NCI-H82 treated with DMSO at 0.1 percent for 48 hours (cell line): ENCODE measurements around the gene MARCHF9.

Experiments
- DNase-seq: peaks from one replicate; lab custom pipeline; 2025; ENCODE audit not compliant: unreplicated experiment; lab: John Stamatoyannopoulos, UW

Gene MARCHF9

DNA sequence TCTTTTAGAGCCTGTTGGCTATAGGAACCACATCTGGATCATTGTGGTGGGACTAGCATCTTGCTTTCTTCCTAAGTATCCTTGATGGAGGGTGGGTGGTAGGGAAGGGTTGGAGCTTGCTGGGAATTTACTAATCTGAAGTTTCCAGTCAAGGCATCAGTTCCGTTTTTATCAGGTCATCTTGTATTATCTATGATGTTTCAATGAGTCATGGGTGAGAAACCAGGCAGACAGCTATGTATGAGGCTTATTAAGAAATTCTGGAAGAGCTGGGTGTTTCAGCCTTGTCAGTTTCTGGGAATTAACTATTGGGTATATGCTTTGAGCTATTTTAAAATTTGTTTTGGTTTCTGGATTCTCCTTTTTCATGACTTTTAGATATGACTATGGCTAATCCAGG is 39.0 kb downstream of the MARCHF9 start:
- DNase-seq, result no peak

DNA sequence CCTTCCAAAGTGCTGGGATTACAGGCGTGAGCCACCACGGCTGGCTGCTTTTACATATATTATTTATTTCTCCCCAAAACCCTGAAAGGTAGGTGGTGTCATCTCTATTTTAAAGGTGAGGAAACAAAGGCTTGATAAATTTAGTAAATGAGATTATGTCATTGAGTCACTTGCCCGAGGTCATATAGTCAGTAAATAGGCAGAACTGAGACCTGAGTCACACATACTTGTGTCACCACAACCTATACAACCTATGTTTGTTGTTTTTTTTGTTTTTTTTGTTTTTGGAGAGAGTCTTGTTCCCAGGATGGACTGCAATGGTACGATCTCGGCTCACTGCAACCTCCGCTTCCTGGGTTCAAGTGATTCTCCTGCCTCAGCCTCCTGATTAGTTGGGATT is 40.5 kb downstream of the MARCHF9 start:
- DNase-seq, result no peak

DNA sequence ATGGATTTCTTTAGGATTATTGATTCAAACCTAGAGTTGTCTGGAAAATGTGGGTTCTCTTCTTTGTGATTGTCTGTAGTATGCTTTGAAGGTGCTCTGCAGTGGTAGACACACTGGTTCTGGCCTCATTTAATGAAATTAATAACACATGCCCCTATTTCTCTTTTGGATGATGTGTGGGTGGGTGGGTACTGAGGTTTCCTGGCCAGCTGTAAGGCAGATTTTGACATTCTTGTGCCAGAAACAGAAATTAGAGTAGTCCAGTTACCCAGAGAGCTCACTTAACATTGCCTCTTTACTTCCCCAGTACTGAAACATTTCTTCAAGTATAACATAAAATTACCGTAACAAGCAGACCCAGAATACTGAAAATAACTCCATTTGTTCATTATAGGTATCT is 42.1 kb downstream of the MARCHF9 start:
- no peak for DNase-seq

DNA sequence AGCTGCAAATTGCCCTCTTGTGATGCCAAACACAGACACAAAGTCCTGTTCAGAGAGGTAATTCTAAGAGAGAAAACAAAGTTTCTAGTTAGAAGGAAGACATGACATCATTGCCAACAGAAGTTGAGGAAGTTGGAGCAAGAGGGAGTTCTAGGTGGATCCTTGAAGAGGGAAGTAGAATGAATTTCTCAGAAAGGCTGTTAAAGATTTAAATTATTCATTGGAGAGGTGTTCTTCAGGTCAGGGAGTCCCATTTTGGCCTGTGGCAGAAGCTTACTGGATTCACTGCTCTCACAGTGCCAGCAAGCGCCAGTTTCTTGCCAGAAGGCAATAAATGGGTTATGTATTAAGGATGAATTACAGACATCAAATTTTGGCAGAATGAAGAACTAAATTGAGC is 43.0 kb downstream of the MARCHF9 start:
- DNase-seq, result no peak

DNA sequence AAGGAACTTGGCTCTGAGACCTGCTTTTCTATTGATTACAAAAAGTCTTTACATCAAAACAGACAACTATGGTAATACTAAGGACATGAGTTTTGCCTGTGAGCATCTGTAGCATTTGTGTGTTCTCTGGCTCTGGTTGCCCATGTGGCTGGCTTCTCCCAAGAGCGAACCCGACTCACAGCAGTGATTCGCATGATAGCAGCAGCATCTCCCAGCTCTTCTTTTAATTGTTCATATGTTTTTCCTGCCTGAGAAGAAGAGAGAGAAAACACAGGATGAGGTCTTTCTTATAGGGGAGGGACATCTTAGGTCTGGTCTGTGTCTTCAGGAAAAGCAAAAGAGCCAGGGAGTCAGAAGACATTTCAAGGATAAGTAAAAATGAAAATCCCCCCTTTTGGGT is 46.1 kb downstream of the MARCHF9 start:
- no peak for DNase-seq

DNA sequence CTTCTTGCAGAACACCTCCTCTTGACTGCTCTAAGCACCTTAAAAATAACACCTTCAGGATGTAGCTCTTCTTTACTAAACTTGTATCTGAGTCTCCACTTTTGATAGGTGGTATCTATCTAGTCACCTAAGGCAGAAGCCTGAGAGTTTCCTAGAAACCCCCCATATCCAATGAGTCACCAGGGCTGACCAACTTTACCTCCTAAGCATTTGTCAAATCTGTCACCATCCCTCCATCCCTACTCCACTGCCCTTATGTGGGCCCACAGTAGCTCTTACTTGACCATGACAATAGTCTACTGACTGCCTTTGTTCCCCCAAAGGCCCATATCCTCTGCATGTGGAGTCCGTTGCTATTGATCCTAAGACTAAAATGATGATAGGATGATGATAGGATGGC is 47.7 kb downstream of the MARCHF9 start:
- no peak for DNase-seq

DNA sequence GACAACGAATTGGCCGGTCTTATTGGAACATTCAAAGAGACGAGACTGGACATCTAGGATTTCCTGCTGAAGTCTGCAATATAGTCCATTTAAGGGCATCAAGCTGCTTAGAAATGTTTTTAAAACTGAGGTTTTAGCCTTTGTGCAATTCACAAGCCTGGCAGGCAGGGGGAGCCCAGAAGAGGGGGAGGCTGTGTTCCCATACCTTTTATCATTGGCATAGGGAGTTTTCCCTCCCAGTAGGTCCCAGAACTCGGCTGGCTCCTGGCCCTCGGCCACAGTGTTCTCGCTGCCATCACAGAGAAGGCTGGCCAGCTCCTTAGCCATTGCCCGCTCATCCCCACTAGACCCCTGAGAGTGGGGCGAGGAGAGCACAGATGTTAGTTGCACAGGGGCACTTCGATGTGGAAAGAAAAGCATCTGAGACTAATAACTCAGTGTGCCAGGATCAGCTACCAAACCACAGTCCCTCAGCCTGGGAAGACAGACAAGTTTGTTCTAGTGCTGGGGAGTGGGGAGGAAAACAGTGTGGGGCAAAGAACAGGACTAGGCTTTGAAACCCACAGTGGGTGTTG is 48.5 kb downstream of the MARCHF9 start:
- no peak for DNase-seq

DNA sequence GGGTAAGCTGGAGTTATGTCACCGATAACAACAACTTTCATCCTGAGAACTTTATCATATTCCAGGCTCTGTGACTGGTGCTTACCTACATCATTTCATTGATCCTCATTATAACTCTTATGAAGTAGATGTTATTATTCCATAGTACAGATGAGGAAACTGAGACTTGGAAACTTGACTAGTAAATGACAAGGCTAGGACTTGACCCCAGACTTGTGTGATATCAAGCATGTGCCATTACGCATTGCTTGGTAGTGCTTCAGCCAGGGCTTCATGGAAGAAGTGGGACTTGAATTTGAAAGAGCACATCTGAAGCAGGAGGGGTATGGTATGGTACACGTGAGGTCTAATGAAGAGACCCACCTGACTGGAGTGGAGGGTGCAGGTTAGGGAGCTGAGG is 51.8 kb downstream of the MARCHF9 start:
- DNase-seq, result no peak

DNA sequence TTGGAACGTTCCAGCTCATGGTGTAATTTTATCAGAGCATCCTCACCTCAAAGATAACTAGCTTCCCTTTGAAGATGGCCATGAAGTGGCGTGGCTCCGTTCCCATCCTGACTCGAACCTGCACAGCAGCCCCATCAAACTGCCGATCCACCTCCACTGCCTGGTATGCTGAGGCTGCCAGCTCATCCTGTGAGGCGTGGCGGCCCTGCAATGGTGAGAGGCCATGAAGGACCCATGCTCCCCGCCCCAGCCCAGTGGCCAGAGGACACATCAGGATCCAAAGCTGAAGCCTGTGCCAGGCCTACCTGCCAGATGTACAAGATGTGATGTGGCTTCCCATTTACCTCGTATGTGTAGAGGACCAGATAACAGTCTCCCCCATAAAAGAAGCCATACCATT is 52.4 kb downstream of the MARCHF9 start:
- DNase-seq, result no peak

DNA sequence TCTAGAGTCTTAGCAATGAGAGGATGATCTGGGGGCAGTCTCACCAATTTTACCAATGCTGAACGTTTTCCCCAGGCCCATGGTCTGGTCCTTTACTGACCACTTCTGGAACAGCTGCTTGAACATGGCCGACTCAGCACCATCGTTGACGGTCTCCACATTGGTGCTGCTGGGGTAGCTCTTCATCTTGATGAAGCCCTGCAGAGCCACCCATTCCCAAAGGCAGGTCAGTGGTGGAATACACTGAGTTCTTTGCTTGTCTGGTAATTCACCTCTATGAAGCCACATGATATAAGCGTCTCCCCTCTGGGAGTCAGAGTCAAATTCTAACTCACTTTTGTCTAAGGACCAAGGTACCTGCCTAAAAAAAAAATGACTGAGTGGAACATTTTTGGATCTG is 53.4 kb downstream of the MARCHF9 start:
- no peak for DNase-seq

DNA sequence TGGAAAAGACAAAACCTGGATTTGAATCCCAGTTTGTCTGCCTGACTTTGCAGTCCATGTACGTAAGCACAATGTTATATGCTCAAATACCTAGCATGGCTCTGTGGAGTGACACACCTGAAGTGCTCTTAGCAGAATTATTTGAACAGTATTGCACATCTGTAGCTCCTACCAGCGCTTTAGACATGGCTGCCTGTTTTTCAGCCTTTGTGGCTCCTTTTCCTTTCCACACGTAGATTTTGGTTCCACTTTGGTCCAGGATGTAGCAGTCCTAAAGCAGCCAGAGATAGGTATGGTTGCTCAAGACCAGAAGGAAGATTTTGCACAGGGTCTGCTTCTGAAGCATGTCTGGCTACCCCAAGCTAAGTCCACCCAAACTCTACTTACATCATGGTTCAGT is 54.5 kb downstream of the MARCHF9 start:
- no peak for DNase-seq
